GM12873 (cell line): ENCODE measurements around the gene RAPH1.

ENCODE experiments used
- CTCF ChIP-seq: IDR thresholded peaks from 2 replicates; pipeline ENCODE4 v1.5.1; 2012; ENCODE audit warnings: low read depth, mild to moderate bottlenecking, moderate library complexity, low read length, control low read depth; ENCODE audit not compliant: insufficient read depth; ENCODE audit errors: missing control alignments

RAPH1 gene

DNA sequence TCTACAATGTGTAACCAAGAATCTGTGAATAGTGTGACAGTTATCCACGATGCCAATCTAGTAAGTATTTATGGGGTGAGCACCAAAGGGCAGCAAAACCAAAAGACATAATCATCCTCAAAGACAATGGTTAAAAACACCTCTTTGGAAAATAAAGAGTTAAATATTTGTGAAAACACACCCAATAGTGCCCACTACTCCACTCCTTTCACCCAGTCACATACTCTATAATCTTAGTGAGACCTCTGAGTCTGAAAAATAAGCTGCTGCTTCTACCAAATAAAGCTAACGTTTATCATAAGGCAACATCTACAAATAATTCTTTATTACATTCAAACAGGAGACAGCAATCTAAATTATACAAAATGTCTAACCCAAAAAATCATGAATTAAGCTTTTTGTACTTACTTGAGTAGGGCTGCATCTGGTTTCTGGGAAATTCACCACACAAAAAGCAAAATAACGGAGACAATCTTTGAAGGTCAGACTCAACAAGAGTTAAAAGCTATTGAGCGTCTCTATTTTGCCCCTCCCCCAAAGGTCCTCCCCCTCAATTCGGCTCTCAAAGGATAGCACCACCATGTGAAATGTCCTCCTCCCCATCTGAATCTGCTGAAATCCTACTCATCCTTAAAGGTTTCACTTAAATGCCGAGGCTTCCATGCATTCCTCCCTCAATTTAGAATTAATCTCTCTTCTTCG is 2.0 kb downstream of the RAPH1 start:
- no peak for TF ChIP-seq CTCF

DNA sequence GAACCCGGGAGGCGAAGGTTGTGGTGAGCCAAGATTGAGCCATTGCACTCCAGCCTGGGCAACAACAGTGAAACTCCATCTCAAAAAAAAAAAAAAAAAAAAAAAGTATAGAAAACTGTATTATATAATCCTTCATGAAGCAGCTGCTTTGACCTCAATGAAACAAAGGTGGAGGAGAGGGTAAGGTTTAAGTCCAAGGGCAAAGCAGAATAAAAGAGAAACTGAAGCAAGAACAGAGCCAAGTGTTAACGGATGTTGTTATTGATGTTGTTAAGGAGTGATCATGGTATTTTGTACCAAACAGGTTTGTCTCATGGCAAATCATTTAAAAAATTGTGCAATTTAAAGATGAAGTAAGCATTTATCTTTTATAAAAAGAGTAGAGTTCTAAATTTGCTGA is 7.4 kb downstream of the RAPH1 start:
- TF ChIP-seq CTCF: no peak

DNA sequence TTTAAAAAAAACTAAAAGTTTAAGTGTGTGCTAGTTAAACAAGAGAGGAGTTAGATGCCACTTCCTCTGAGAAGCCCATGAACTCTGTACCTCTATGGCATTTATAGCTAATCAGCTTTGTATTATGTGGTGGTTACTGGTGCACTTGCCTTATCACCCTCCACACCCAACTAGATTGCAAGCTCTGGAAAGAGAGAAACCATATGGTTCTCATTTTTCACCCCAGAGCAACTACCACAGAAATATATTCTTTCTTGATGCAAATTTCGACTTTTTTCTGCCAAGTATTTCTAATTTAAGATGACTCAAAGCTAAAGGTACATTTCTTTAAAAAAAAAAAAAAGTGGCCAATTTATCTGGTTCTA is 24.2 kb downstream of the RAPH1 start:
- no peak for TF ChIP-seq CTCF

GRCh38 chr2:203510256-203510940 is 24.7 kb downstream of the RAPH1 start:
- no peak for TF ChIP-seq CTCF

- no peak for TF ChIP-seq CTCF
These were observed 33.2 kb downstream of the RAPH1 start for GRCh38 chr2:203501873-203502272.

- TF ChIP-seq CTCF: no peak
These were observed 34.1 kb downstream of the RAPH1 start for GRCh38 chr2:203500951-203501350.

DNA sequence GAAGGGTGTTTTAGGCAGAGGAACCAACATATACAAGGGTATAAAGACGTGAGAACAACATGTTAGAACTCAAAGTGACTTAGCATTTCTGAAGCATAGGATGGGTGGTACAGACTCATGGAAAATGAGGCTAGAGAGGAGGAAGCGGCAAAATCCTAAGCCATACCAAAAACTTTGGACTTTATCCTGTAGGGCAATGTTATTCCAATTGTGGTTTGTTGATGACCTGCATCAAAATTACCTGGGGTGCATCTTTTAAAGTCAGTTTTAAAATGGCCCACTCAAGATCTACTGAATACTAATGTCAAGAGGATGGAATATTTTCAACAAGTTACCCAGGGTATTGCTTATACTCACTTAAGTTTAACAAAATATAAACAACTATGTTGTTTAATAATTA is 34.8 kb downstream of the RAPH1 start:
- no peak for TF ChIP-seq CTCF
